Measurements from ENCODE around the gene POMT1. TPM values are rescaled to one million over a fixed set of nuclear protein-coding genes. Genes with fewer than 3 reads are reported as not detected.

POMT1 gene
- total and polyA plus RNA-seq, 2 experiments from 2014 or later: 20.2 to 32.4 TPM

GRCh38 chr9:131545786-131546335 lies 43.1 kb downstream of the POMT1 start:
- DNase-seq (ENCODE audit: low spot score) (peak; percentile 51), ATAC-seq (peak; percentile 68)
- Histone ChIP-seq H3K27ac (ENCODE audit: low read depth) (no peak overlapping the region), H3K36me3 (ENCODE audit: insufficient read depth) (no peaks in the 10 kb centered on the region), H3K9me2 (ENCODE audit: insufficient read depth) (peaks cover 4% of the 10 kb centered on the region; the same call in 1 of the 2 replicates), H3F3A (replicated peaks; ENCODE audit: low read depth) (peaks cover 7% of the 10 kb centered on the region; the same call in 1 of the 2 replicates), H3K4me3 (peak overlapping the region; percentile 68), H4K20me1 (replicated peaks; ENCODE audit: insufficient read depth) (no peaks in the 10 kb centered on the region), H3K79me2 (replicated peaks; ENCODE audit: insufficient read depth) (no peaks in the 10 kb centered on the region), H3K4me2 (peak overlapping the region; percentile 86), H3K4me1 (ENCODE audit: insufficient read depth) (no peaks in the 10 kb centered on the region), H3K27me3 (ENCODE audit: insufficient read depth) (peaks cover 60% of the 10 kb centered on the region), H2AFZ (peak overlapping the region; percentile 95)
- TF ChIP-seq ETS1 (IDR thresholded peaks at IDR 0.05): no peak
- TF ChIP-seq ZNF462 (CRISPR knock-in tag; IDR thresholded peaks at IDR 0.05): no peak
- no peak for TF ChIP-seq JUNB (IDR thresholded peaks at IDR 0.05; ENCODE audit: unreplicated experiment)
- TF ChIP-seq STAT1 (IDR thresholded peaks at IDR 0.05; ENCODE audit: unreplicated experiment): no peak
- TF ChIP-seq EZH2 (IDR thresholded peaks at IDR 0.05; ENCODE audit: low read depth, unreplicated experiment): no peak
- no peak for TF ChIP-seq POLR2AphosphoS5 (IDR thresholded peaks at IDR 0.05; ENCODE audit: low read depth)
- no peak for TF ChIP-seq EZH2phosphoT487 (IDR thresholded peaks at IDR 0.05; ENCODE audit: unreplicated experiment)
- no peak for TF ChIP-seq REST (IDR thresholded peaks at IDR 0.05; ENCODE audit: unreplicated experiment)
- no peak for TF ChIP-seq ZNF331 (CRISPR knock-in tag; IDR thresholded peaks at IDR 0.05; ENCODE audit: low read depth)
- TF ChIP-seq ZNF114 (CRISPR knock-in tag; IDR thresholded peaks at IDR 0.05): no peak
- Mint-ChIP-seq H3K4me3 (peak overlapping the region; percentile 67), H3K27ac (no peak overlapping the region), H3K36me3 (ENCODE audit: low read depth) (peaks cover 44% of the 10 kb centered on the region), H3K9me3 (peaks cover 62% of the 10 kb centered on the region), H3K4me1 (peaks cover 7% of the 10 kb centered on the region; the same call in 1 of the 3 replicates), H3K27me3 (ENCODE audit: insufficient read depth, low read depth, poor library complexity) (peaks cover 58% of the 10 kb centered on the region)

Data from GM23338 (cell line).